ENCODE data around the gene MATN1.

The MATN1 gene

DNA sequence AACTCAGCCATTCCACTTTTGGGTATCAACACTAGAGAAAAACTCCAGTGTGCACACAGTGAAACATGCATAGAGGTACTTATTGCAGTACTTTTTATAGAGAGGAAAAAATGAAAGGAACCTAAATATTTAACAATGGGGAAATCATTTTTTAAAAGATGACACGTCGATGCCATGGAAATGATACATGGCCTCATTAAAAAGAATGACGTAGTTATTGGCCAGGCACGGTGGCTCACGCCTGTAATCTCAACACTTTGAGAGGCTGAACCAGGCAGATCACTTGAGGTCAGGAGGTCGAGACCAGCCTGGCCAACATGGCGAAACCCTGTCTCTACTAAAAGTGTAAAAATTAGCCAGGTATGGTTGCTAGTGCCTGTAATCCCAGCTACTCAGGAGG is 42.5 kb downstream of the MATN1 start:
- DNase-seq (ENCODE audit: low read depth), result no peak

DNA sequence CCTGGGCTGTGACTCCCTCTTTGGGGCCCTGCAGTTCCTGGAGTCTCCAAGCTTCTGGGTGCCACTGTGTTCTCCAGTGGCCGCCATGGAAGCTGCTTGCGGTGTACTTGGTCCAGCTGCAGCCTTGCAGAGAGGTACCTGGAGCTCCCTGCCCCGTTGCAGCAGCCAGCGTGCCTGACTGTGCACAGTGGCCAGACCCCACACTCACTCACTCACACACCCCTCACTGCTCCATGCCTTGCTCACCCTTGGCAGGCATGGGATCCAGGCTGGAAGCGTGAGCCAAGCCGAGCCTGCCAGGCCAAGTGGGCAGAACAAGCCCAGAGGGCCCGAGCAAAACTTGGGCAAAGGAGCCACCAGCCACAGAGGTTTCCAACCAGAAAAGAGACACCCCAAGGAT is 43.0 kb downstream of the MATN1 start:
- DNase-seq (ENCODE audit: low read depth), result no peak

DNA sequence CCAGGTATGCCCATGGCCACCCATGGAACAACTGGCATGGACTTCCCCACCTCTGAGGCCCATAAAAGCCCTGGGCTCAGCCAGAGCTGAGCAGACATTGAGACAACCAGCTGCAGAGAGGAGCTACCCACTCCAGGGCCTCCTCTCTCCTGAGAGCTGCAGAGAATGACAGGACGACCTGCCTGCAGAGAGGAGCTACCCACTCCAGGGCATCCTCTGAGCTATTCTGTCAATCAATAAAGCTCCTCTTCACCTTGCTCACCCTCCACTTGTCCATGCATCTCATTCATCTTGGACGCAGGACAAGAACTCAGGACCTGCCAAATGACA is 43.4 kb downstream of the MATN1 start:
- DNase-seq (ENCODE audit: low read depth), result no peak

GRCh38 chr1:30679201-30679975 is 44.0 kb downstream of the MATN1 start:
- DNase-seq (ENCODE audit: low read depth), result no peak

GRCh38 chr1:30678209-30678608 is 45.2 kb downstream of the MATN1 start:
- no peak for DNase-seq (ENCODE audit: low read depth)

DNA sequence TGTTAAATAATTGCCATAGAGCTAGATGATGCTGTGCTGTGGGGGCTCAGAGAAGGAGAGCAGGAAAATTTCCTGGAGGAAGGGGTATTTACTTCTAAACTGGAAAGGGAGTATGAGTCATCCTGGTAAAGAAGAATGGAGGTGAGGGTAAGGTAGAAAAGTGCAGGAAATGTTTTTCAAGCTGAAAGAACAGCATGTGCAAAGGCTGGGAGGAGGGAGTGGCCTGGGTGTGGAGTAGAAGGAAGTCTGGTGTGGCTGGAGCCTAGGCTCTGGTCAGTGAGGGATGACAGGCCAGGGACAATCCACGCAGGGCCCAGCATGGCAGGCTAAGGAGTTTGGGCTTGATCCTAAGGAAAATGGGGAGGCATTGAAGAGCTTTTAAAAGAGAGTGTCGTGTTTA is 45.9 kb downstream of the MATN1 start:
- no peak for DNase-seq (ENCODE audit: low read depth)

DNA sequence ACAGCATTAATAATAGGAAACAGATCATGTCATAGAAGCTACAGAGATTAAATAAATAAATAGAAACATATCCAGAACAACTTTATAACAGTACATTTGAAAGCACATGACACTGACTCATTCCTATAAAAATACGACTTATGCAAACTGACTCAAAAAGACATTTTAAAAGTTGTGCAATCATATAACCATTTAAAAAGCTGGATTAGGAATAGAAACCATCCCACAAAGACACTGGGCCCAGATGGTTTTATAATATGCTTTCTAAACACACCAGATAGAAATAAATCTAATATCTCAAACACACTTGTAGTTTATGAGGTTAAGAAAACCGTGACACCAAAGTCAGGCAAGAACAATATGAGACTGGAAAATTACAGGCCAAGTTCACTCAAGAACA is 47.6 kb downstream of the MATN1 start:
- DNase-seq (ENCODE audit: low read depth), result no peak

DNA sequence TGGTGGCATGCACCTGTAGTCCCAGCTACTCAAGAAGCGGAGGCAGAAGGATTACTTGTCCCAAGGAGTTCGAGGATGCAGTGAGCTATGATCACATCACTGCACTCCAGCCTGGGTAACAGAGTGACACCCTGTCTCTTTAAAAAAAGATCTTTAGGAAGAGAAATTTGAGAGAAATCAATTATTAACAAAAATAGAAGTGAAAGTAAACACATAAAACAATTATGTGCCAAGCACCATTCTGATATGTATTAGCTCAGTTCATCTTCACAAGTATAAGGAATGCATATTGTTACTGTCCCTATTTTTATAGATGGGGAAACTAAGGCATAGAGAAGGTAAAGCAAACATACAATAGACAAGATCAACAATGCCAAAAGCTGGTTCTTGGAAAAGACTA is 48.1 kb downstream of the MATN1 start:
- no peak for DNase-seq (ENCODE audit: low read depth)

GRCh38 chr1:30673395-30673794 is 50.0 kb downstream of the MATN1 start:
- DNase-seq (ENCODE audit: low read depth), result no peak

DNA sequence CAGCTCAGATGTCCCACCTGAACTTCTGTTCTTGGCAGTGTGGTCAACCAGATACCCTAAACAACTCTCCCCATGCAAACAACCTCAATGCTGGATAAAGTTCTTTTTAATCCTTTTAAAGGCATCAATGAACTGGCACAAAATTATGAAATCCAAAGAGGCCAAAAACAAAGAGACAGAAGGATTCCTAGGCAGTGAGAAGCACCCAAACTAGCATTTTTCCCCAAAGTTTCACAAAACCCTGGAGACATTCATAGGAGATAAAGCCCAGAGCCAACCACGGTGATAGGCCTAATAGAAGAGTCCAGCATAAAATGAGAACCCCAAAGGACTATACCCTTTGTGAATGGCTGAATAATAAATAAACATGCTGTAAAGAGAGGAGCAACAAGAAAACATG is 50.7 kb downstream of the MATN1 start:
- no peak for DNase-seq (ENCODE audit: low read depth)

GRCh38 chr1:30670240-30671060 is 52.9 kb downstream of the MATN1 start:
- DNase-seq (ENCODE audit: low read depth), result peak; percentile 12

- DNase-seq (ENCODE audit: low read depth), result no peak
Measured at GRCh38 chr1:30668546-30669327, 54.6 kb downstream of the MATN1 start.

- DNase-seq (ENCODE audit: low read depth), result no peak
Measured at GRCh38 chr1:30668024-30668423, 55.4 kb downstream of the MATN1 start.

GRCh38 chr1:30666756-30667273 is 56.6 kb downstream of the MATN1 start:
- no peak for DNase-seq (ENCODE audit: low read depth)

DNA sequence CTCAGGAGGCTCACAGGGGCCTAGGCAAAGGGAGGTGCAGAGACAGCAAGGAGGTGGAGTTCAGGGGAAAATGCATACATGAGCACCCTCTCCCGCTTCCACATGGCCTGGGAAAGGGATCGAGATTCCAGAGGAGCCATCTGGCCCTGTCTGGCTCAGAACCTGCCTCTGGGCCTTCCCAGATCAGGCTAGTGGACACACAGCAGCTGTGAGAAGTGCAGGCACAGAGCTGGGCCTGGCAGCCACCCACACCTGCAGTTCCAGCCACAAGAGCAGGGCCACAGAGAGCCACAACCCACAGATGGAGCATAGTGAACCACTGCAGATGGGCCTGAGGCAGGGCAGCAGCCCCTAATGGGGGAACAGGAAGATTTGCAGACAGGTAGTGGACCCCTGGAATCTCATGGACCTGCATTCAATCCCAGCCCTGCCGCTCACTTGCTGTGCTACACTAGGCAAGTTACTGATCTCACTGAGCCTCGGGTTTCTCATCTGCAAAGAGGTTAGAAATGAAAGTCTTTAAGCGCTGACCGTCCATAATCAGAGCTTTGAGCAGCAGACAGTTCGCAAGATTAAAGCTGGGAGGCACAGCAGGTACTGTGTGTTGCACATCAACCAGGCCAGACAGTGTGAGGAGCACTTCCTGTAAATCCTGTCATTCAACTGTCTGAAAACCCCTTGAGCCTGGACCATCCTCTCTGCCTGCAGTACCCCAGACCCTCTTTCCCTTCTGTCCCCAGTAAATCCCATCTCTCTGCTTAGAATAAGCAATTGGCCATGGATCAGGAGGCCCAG is 58.0 kb downstream of the MATN1 start:
- no peak for DNase-seq (ENCODE audit: low read depth)

DNA sequence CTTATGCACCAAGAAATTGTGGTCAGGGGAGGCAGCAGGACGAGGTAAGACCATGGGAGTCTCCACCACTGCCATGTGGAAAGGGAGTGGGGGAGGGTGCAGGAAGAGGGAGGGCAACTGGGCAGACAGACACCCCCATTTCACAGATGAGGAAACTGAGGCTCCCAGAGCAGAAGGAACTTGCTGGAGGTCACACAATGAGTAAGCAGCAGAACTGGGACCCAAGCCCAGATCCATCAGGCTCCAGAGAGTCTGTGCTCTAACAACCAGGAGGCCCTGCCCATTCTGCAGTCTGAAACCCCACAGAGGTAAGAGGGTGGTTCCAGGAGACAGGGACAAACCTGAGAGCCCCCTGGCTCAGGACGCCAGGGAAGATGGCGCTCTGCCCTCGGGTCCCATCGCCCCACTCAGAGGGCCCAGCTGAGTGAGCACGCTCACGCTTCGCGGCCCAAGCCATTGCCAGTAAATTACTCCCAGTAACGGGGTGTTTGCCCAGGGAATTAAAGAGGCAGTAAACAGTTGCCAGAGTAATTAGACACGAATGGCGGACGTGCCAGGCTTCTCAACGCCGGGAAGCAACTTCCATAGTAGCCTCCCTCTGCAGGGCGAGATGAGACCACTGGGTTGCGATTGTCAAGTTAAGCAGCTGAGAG is 59.2 kb downstream of the MATN1 start:
- no peak for DNase-seq (ENCODE audit: low read depth)

DNA sequence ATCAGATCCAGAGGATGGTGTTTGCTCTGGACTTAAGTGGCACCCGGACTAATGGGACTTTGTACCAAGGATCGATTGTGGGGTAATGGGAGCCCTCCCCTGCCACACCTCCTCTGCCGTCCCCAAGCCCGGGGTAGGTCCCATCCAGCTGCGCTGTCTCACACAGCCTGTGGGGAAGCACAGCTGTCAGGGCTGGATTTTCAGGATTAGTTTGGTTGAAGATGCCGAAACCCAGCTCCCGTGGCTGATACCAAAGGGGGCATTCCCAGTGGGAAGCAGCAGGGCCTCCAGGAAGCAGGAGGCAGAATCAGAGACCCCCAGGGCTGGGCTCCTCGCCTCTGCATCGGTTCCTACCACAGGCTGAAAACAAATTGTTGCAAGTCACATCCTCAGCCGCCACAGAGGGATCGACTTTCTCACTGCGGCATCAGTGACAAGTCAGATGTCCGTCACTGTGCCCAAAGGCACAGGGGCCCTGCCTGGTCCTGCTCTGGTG is 59.7 kb downstream of the MATN1 start:
- no peak for DNase-seq (ENCODE audit: low read depth)

DNA sequence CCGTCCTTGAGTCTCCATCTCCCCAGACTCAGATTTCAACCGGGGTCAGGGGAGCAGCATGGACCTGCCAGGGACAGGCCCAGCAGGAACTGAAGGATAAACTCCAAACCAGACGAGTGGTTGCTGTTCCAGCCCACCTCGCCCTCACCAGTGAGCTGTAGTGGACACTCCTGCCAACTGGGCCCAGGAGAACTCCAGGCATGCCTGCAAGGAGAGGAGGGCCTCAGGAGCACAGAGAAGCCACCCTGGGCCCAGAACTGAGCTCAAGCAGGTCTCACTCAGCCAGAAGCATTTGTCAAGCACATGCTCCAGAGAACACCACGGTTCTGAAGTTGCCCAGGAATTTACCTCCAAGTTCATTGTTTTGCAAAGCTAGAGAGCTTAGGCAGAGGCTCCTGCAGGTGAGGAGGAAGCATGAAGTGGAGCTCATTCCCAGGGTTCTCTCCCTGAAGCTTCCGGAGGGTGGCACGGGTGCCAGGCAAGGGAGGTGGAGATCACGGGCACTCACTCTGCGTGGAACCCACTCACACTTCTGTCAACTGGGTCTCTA is 61.0 kb downstream of the MATN1 start:
- DNase-seq (ENCODE audit: low read depth), result no peak

- no peak for DNase-seq (ENCODE audit: low read depth)
Measured at GRCh38 chr1:30661311-30661710, 62.1 kb downstream of the MATN1 start.
